GM12801 (cell line): ENCODE results near the gene C17orf107.

Experiments used
- TF ChIP-seq, protein P1 (sequence below): IDR thresholded peaks from one replicate; pipeline ENCODE4 v1.5.1; 2011; ENCODE audit warnings: control low read depth; ENCODE audit not compliant: insufficient read length; ENCODE audit errors: extremely low read depth

C17orf107 gene

DNA sequence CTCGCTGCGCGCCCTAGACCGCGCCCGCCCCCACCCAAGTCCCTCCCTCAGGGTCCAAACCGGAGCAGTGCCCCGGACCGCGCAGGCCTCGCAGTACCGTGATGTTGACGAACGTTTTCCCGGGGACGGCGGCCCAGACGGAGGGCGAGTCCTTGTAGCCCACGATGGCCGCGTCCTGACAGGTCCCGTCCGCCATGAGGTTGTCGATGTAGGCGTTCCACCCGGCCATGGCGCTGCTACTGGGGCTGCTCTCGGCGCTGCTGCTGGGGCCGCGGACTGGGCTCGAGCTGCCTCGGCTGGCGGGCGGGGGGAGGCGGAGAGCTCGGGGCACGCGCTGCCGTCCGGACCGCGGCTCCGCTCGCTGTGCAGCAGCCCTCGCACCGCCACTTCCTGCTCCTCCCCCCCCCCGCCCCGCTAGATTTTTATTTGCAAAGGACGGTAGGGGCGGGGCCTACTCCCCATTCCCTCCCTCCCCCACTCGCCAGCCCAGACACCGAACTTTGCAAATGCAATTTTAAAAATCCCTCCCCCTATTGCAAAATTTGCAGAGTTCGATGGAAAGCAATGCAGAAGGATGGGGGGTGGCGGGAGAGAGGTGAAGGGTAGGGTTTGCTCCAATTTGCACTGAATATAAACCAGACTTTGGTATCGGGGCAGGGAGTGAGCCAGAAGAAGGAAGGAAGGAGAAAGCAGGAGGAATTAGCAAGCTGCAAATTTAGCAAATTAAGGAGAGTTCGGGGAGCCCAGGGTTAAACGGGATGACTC is 49.0 kb downstream of the C17orf107 start, which contains the start of gene PFN1:
Gene PFN1, minus strand, starts transcription at position 365 of the 765 bp plus-strand sequence. Its CDS starts 136 bp downstream, at position 229.
- TF ChIP-seq, protein P1, sequence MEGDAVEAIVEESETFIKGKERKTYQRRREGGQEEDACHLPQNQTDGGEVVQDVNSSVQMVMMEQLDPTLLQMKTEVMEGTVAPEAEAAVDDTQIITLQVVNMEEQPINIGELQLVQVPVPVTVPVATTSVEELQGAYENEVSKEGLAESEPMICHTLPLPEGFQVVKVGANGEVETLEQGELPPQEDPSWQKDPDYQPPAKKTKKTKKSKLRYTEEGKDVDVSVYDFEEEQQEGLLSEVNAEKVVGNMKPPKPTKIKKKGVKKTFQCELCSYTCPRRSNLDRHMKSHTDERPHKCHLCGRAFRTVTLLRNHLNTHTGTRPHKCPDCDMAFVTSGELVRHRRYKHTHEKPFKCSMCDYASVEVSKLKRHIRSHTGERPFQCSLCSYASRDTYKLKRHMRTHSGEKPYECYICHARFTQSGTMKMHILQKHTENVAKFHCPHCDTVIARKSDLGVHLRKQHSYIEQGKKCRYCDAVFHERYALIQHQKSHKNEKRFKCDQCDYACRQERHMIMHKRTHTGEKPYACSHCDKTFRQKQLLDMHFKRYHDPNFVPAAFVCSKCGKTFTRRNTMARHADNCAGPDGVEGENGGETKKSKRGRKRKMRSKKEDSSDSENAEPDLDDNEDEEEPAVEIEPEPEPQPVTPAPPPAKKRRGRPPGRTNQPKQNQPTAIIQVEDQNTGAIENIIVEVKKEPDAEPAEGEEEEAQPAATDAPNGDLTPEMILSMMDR: no peak

DNA sequence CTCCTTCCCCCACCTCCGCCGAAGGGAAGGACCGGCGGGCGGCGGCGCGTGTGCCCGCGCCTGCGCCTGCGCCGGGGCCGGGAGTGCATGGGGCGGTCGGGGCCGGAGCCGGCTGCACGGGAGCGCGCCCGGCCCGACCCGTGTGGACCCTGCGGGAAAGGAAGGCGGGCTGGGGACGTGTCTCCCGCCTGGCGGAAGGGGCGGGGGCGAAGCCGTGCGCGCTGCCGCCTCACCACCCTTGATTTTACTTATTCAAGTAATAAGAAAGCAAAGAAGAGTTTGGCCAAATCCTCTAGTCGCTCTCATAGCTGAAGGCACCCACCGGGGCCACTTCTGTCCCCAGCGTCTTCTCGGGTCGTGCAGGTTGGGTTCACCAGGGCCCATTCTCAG is 49.6 kb downstream of the C17orf107 start:
- TF ChIP-seq, protein P1: no peak

DNA sequence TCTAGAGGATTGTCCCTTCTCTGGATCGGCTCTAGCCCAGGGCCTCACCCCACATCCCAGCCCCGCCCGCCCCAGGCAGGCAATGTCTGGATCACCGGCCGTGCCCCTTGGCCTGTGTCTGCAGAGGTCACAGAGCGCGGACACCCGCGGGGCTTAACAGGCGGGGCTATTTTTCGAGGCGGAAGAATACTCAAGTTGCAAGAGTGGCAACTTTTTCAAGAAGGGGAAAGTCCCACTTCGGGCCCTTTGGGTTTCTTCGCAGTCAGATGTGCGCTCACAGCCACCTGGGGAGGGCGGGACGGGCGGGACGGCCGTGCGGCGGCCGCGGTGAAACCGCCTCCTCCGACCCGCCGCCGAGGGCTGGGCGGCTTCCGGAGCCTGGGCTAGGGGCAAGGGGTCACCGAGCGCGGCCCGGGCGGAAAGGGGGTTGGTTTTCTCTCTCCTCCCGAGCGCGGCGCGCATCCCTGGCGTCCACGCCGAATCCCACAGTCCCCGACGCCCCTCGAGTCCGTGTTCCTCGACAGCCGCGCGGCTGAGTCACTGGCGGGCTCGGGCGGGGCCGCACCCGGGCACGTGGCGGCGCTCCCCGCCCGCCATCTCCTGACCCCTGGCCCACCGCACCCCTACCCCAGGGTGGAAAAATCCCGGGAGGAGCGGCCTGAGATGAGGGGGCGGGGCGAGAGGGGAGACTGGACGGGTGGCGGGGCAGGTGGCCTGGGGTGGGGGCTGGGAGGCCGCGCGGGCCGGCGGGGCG is 50.2 kb downstream of the C17orf107 start:
- TF ChIP-seq, protein P1: no peak

- TF ChIP-seq, protein P1: no peak
Observed at GRCh38 chr17:4950075-4950745, 50.9 kb downstream of the C17orf107 start.

DNA sequence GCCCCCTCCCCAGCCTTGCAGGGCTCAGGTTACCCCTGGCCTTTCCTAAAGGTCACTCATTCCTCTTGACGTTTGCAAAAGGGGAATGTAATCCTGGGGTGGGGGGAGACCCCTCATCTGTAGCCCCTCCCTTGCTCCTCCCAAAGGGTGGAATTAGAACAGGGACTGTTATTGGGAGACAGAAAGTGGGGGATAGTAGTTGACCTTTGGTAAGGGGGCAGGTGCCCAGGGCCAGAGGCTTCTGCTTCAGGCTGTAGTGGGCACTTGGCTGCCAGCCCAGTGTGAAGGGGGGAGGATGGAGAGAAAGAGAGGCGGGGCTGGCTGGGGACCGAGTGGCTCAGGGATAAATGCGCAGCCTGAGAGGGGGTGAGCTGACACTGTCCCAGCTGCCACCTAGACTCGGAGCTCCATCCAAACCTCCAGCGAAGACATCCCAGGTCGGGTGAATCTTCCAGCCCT is 51.4 kb downstream of the C17orf107 start, which contains the start of gene ENO3:
Gene ENO3, plus strand, starts transcription at position 374 of the 459 bp plus-strand sequence. CDS start 711 bp downstream, outside the sequence.
- TF ChIP-seq, protein P1: no peak

GRCh38 chr17:4951486-4951885 is 52.1 kb downstream of the C17orf107 start:
- TF ChIP-seq, protein P1: no peak
